Neuronal stem cell (in vitro differentiated cells): ENCODE data around the gene B4GALT5.
A peak's percentile ranks its signal among the peaks of the same experiment; 100 is the strongest.

Source experiments
- DNase-seq: peaks from one replicate; pipeline ENCODE4 v3.0.0-alpha.2; 2013; ENCODE audit warnings: low spot score
- H2AFZ ChIP-seq: one replicate; pipeline ENCODE4 v1.6.1; 2013; ENCODE audit warnings: mild to moderate bottlenecking, low read length, inconsistent platforms
- H2AK5ac ChIP-seq: 2 replicates; pipeline ENCODE4 v1.6.1; 2013; ENCODE audit warnings: low read depth, mild to moderate bottlenecking, inconsistent platforms, low read length, moderate library complexity, mixed read lengths
- H2BK120ac ChIP-seq: 2 replicates; pipeline ENCODE4 v1.6.1; 2013; ENCODE audit warnings: low read depth, mild to moderate bottlenecking, inconsistent platforms, low read length, moderate library complexity, mixed read lengths
- H2BK12ac ChIP-seq: one replicate; pipeline ENCODE4 v1.6.1; 2013; ENCODE audit warnings: low read length, inconsistent platforms
- H2BK15ac ChIP-seq: 2 replicates; pipeline ENCODE4 v1.6.1; 2013; ENCODE audit warnings: mild to moderate bottlenecking, low read length, inconsistent platforms, mixed read lengths
- H2BK5ac ChIP-seq: one replicate; pipeline ENCODE4 v1.6.1; 2013; ENCODE audit warnings: inconsistent platforms, mild to moderate bottlenecking, low read length, moderate library complexity
- H3K14ac ChIP-seq: one replicate; pipeline ENCODE4 v1.6.1; 2013; ENCODE audit warnings: low read length, inconsistent platforms
- H3K18ac ChIP-seq: 2 replicates; pipeline ENCODE4 v1.6.1; 2013; ENCODE audit warnings: low read length, inconsistent platforms
- H3K23ac ChIP-seq: 2 replicates; pipeline ENCODE4 v1.6.1; 2013; ENCODE audit warnings: low read depth, mild to moderate bottlenecking, mixed read lengths, low read length, inconsistent platforms; ENCODE audit not compliant: poor library complexity
- H3K27ac ChIP-seq: replicated peaks from 3 replicates; pipeline ENCODE4 v1.5.1; 2013; ENCODE audit warnings: low read length, inconsistent platforms
- H3K27me3 ChIP-seq, 3 experiments: 2 replicates each; pipeline ENCODE4 v1.6.1; 2013; ENCODE audit warnings: low read length in 3 of 3, mild to moderate bottlenecking in 2 of 3, inconsistent platforms in 1 of 3, low read depth in 1 of 3, mixed read lengths in 1 of 3, moderate library complexity in 1 of 3; ENCODE audit not compliant: control insufficient read depth in 3 of 3, insufficient read depth in 3 of 3
- H3K36me3 ChIP-seq, 2 donors: replicated peaks in 1 of 2; 2 replicates each; pipeline ENCODE4 v1.6.1; 2013; ENCODE audit warnings: low read length in 2 of 2; ENCODE audit not compliant: control insufficient read depth in 2 of 2, insufficient read depth in 2 of 2
- H3K4ac ChIP-seq: 2 replicates; pipeline ENCODE4 v1.6.1; 2013; ENCODE audit warnings: inconsistent platforms, mild to moderate bottlenecking, low read length, moderate library complexity
- H3K4me1 ChIP-seq, 2 donors: 1 replicate in 1 of 2; 2 replicates in 1 of 2; pipeline ENCODE4 v1.6.1; 2013; ENCODE audit warnings: low read length in 2 of 2, low read depth in 1 of 2; ENCODE audit not compliant: control insufficient read depth in 2 of 2, insufficient read depth in 1 of 2
- H3K4me2 ChIP-seq: one replicate; pipeline ENCODE4 v1.6.1; 2013; ENCODE audit warnings: mild to moderate bottlenecking, low read length, inconsistent platforms; ENCODE audit not compliant: insufficient read depth, poor library complexity, severe bottlenecking
- H3K4me3 ChIP-seq, 2 donors: 2 replicates each; pipeline ENCODE4 v1.5.1; 2013; ENCODE audit warnings: low read length in 2 of 2, mild to moderate bottlenecking in 2 of 2, inconsistent platforms in 1 of 2, moderate library complexity in 1 of 2
- H3K79me1 ChIP-seq: one replicate; pipeline ENCODE4 v1.6.1; 2013; ENCODE audit warnings: low read depth, mild to moderate bottlenecking, inconsistent platforms, low read length, moderate library complexity
- H3K9ac ChIP-seq: one replicate; pipeline ENCODE4 v1.6.1; 2013; ENCODE audit warnings: mild to moderate bottlenecking, low read depth, low read length, inconsistent platforms; ENCODE audit not compliant: poor library complexity
- H3K9me3 ChIP-seq, 2 donors: replicated peaks in 1 of 2; 2 replicates each; pipeline versions ENCODE3 to v1.6.1; 2013; ENCODE audit warnings: low read length in 2 of 2, mild to moderate bottlenecking in 2 of 2, inconsistent platforms in 1 of 2, low read depth in 1 of 2, mixed read lengths in 1 of 2, moderate library complexity in 1 of 2; ENCODE audit not compliant: control insufficient read depth in 2 of 2, insufficient read depth in 1 of 2
- H4K8ac ChIP-seq: one replicate; pipeline ENCODE4 v1.6.1; 2013; ENCODE audit warnings: low read depth, mild to moderate bottlenecking, inconsistent platforms, low read length, moderate library complexity
- H4K91ac ChIP-seq: one replicate; pipeline ENCODE4 v1.6.1; 2013; ENCODE audit warnings: low read length, low read depth, mild to moderate bottlenecking, inconsistent platforms; ENCODE audit not compliant: poor library complexity
- WGBS, 2 donors: extraction: QIAGEN DNeasy Blood & Tissue Kit; methylation state at CpG; one replicate each; pipeline ENCODE4 v1.1.7; 2013; ENCODE audit warnings: missing lambda C conversion rate in 2 of 2, mixed read lengths in 1 of 2; ENCODE audit not compliant: insufficient read length in 2 of 2, insufficient replicate concordance in 1 of 2; ENCODE audit errors: extremely low coverage in 2 of 2; 5-methylcytosine and 5-hydroxymethylcytosine counted together

The B4GALT5 gene

GRCh38 chr20:49690899-49691620 is 22.6 kb downstream of the B4GALT5 start:
- no peak overlapping the region for H2BK5ac ChIP-seq
- no peak overlapping the region for H4K91ac ChIP-seq
- H2BK12ac ChIP-seq: no peak overlapping the region
- H3K4ac ChIP-seq: no peak overlapping the region
- H3K14ac ChIP-seq: no peak overlapping the region
- no peak overlapping the region for H2AFZ ChIP-seq
- H3K36me3 ChIP-seq: no peaks in the 10 kb centered on the region
- no peak overlapping the region for H2BK15ac ChIP-seq
- H3K9ac ChIP-seq: no peak overlapping the region
- H2AK5ac ChIP-seq: no peak overlapping the region
- no peak overlapping the region for H3K4me2 ChIP-seq
- no peak overlapping the region for H2BK120ac ChIP-seq
- no peak overlapping the region for H4K8ac ChIP-seq
- no CpG with 5 or more reads among the region's 9 CpGs for WGBS, 2 donors
- no peak overlapping the region for H3K4me3 ChIP-seq
- H3K27me3 ChIP-seq: no peaks in the 10 kb centered on the region
- H3K9me3 ChIP-seq: peaks cover 0 to 5% of the 10 kb centered on the region in 2 donors
- no peak for DNase-seq
- H3K79me1 ChIP-seq: no peaks in the 10 kb centered on the region
- no peak overlapping the region for H3K23ac ChIP-seq
- H3K18ac ChIP-seq: no peak overlapping the region
- no peak overlapping the region for H3K27ac ChIP-seq
- peaks cover 14 to 22% of the 10 kb centered on the region in 2 donors for H3K4me1 ChIP-seq

DNA sequence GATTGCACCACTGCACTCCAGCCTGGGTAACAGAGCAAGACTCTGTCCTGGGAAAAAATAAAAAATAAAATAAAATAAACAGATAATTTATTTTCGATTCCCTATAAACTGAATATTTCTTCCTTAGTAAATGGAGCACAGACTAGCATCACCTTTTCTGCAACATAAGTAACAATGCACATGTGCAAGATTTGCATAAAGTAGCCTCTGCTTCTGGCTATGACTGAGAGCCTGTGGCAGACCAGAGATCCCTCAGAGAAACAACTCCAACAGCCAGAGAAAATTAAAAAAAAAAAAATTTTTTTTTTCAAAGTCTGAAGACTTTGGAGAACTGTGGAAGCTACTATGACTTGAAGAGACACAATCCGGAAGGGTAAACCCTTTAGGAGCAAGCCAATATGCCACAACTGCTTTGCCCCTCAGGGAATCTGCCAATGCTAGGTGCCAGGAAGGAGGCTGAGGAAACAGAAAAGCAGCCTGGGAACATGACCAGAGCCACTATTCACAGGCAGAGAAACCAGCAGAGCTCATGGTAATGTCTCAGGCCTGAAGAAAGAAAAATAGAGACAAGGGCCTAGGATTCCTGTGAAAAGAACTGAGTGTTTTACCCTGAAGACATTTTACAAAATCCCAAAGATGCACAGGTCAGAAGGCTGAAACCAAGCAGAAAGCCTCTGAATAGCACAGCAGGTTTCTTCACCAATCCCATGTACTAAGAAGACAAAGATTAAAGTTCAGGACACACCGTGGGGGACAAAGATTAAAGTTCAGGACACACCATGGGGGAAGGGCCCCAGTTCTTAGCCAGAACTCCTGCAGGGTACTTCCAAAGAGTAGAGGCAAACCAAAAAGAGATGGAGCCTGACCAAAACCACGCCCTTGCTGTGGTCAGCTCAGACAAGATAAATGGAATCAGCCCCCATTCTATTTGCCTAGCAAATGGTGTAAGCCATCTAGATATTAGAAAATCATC is 25.8 kb downstream of the B4GALT5 start:
- Histone ChIP-seq H3K36me3 (no peaks in the 10 kb centered on the region), H3K14ac (no peak overlapping the region), H3K27ac (peak overlapping the region; percentile 91), H3K9me3 (peaks cover 0 to 3% of the 10 kb centered on the region in 2 donors), H3K79me1 (no peaks in the 10 kb centered on the region), H3K23ac (no peak overlapping the region), H4K91ac (no peak overlapping the region), H2BK120ac (no peak overlapping the region), H3K4me1 (peaks cover 14 to 38% of the 10 kb centered on the region in 2 donors), H3K18ac (no peak overlapping the region), H2AK5ac (no peak overlapping the region), H3K4ac (no peak overlapping the region), H3K4me3 (no peak overlapping the region), H2BK12ac (no peak overlapping the region), H2AFZ (no peak overlapping the region), H2BK15ac (no peak overlapping the region), H3K9ac (no peak overlapping the region), H4K8ac (no peak overlapping the region), H3K27me3 (no peaks in the 10 kb centered on the region), H2BK5ac (no peak overlapping the region), H3K4me2 (peak overlapping the region; percentile 32)
- DNase-seq: peak; percentile 48
- no CpG with 5 or more reads among the region's 4 CpGs for WGBS, 2 donors

DNA sequence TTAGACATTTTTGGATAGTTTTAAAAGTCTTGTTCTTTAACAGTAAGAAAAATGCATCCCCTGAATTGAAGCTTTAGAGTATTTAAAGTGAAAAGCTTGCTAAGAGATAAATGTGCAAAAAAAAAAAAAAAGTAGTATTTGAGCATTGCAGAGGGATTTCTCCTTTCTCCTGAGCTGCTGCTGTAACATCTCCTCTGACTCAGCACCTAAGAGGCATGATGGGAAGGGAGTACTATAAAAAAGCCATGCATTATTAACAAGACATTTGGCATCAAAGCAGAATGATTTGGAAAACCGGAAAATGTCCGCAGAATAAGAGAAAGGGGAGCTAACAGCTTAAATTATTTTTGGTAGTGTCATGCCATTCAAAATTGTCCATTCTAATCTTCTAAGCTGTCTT is 27.9 kb downstream of the B4GALT5 start:
- no peak overlapping the region for H4K91ac ChIP-seq
- H3K27ac ChIP-seq: no peak overlapping the region
- no peak overlapping the region for H2BK15ac ChIP-seq
- H3K14ac ChIP-seq: no peak overlapping the region
- H3K4me3 ChIP-seq: no peak overlapping the region
- H3K4me2 ChIP-seq: no peak overlapping the region
- H2BK120ac ChIP-seq: no peak overlapping the region
- H3K79me1 ChIP-seq: peaks cover 2% of the 10 kb centered on the region
- no peaks in the 10 kb centered on the region for H3K27me3 ChIP-seq
- no peaks in the 10 kb centered on the region for H3K9me3 ChIP-seq
- DNase-seq: no peak
- H3K36me3 ChIP-seq: peaks cover 0 to 8% of the 10 kb centered on the region in 2 donors
- no peak overlapping the region for H2BK12ac ChIP-seq
- no peak overlapping the region for H3K9ac ChIP-seq
- no CpG with 5 or more reads among the region's 2 CpGs for WGBS, 2 donors
- H2AFZ ChIP-seq: no peak overlapping the region
- H4K8ac ChIP-seq: no peak overlapping the region
- H3K4ac ChIP-seq: no peak overlapping the region
- H3K4me1 ChIP-seq: peaks cover 17 to 38% of the 10 kb centered on the region in 2 donors
- H2BK5ac ChIP-seq: no peak overlapping the region
- no peak overlapping the region for H3K18ac ChIP-seq
- H2AK5ac ChIP-seq: no peak overlapping the region
- H3K23ac ChIP-seq: no peak overlapping the region

DNA sequence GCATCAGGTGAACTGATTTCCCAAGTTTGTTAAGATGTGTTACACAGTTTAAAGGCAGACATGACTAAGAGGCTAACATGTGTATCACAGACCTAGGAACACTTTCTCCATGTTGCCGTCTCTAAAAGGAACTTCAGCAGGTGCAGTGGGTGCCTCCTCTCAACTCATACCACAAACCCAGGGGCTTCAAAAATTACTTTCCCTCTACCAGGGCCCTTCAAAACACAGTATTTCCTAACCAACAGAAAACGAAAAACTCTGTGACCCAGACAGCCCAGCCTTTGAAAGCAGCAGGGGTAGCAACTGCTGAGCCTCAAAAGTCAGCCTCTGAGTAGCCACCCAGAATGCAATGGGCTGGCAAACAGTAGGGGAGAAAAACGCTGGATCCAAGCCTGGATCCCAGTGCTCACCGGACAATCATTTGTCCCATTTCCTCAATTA is 28.5 kb downstream of the B4GALT5 start:
- peaks cover 2% of the 10 kb centered on the region for H3K79me1 ChIP-seq
- H3K27me3 ChIP-seq: no peaks in the 10 kb centered on the region
- H2BK5ac ChIP-seq: no peak overlapping the region
- H3K4me1 ChIP-seq: peaks cover 17 to 38% of the 10 kb centered on the region in 2 donors
- H3K18ac ChIP-seq: no peak overlapping the region
- no peak overlapping the region for H3K4me3 ChIP-seq
- DNase-seq: no peak
- no peak overlapping the region for H2BK120ac ChIP-seq
- H2AK5ac ChIP-seq: no peak overlapping the region
- H3K9me3 ChIP-seq: no peaks in the 10 kb centered on the region
- H3K4ac ChIP-seq: no peak overlapping the region
- no peak overlapping the region for H3K23ac ChIP-seq
- H3K14ac ChIP-seq: no peak overlapping the region
- H3K36me3 ChIP-seq: peaks cover 0 to 8% of the 10 kb centered on the region in 2 donors
- no peak overlapping the region for H4K91ac ChIP-seq
- H3K27ac ChIP-seq: no peak overlapping the region
- no peak overlapping the region for H3K9ac ChIP-seq
- H4K8ac ChIP-seq: no peak overlapping the region
- no CpG with 5 or more reads among the region's 4 CpGs for WGBS, 2 donors
- no peak overlapping the region for H2AFZ ChIP-seq
- no peak overlapping the region for H2BK12ac ChIP-seq
- H3K4me2 ChIP-seq: no peak overlapping the region
- H2BK15ac ChIP-seq: no peak overlapping the region
